Stomach (tissue), 4 donors: ENCODE measurements around the gene CHD6.

Experiments
- CTCF ChIP-seq, 7 experiments: fragments of 450-650 bp in 4 of 7; fragments of 200-600 bp in 3 of 7; sonication (generic) in 3 of 7; IDR thresholded peaks; one replicate each; pipeline ENCODE4 v1.5.1; 2016 to 2019; ENCODE audit warnings: antibody characterized with exemption in 7 of 7, control low read depth in 2 of 7, mild to moderate bottlenecking in 1 of 7
- EP300 ChIP-seq: sonication (generic); formaldehyde crosslinking; IDR thresholded peaks from one replicate; pipeline ENCODE4 v1.6.1; 2017; ENCODE audit warnings: antibody characterized with exemption
- POLR2A ChIP-seq, 4 donors: fragments of 450-650 bp; IDR thresholded peaks; one replicate each; pipeline ENCODE4 v1.6.1; 2016; ENCODE audit warnings: antibody characterized with exemption in 4 of 4, control low read depth in 2 of 4, mild to moderate bottlenecking in 1 of 4, moderate library complexity in 1 of 4
- POLR2AphosphoS5 ChIP-seq, 3 donors: sonication (generic); formaldehyde crosslinking; IDR thresholded peaks; one replicate each; pipeline ENCODE4 v1.6.1; 2016; ENCODE audit warnings: antibody characterized with exemption in 3 of 3

GRCh38 chr20:41627611-41628244, 9.6 kb upstream of the CHD6 start:
- TF ChIP-seq CTCF (IDR thresholded peaks at IDR 0.05) (no peak), EP300 (no peak), POLR2AphosphoS5 (IDR thresholded peaks at IDR 0.05) (no peak), POLR2A (IDR thresholded peaks at IDR 0.05) (no peak)
